Liver (tissue), 3 donors: Measurements from ENCODE around the gene CAMSAP1.

ENCODE experiments used
- ATF3 ChIP-seq: IDR thresholded peaks from 2 replicates; pipeline ENCODE4 v1.6.1; 2016; ENCODE audit warnings: antibody characterized with exemption
- CTCF ChIP-seq: fragments of 150-350 bp; IDR thresholded peaks from 2 replicates; pipeline ENCODE4 v1.5.1; 2017; ENCODE audit warnings: improper control_type of control experiment, low read depth, low read length; ENCODE audit not compliant: missing input control
- FOXA2 ChIP-seq: IDR thresholded peaks from 2 replicates; pipeline ENCODE4 v1.6.1; 2016; ENCODE audit warnings: antibody characterized with exemption
- MAX ChIP-seq: IDR thresholded peaks from 2 replicates; pipeline ENCODE4 v1.6.1; 2016; ENCODE audit warnings: antibody characterized with exemption
- REST ChIP-seq: IDR thresholded peaks from 2 replicates; pipeline ENCODE4 v1.6.1; 2016; ENCODE audit warnings: antibody characterized with exemption, mild to moderate bottlenecking
- SP1 ChIP-seq: IDR thresholded peaks from 2 replicates; pipeline ENCODE4 v1.6.1; 2018; ENCODE audit warnings: antibody characterized with exemption, mild to moderate bottlenecking
- YY1 ChIP-seq: IDR thresholded peaks from 2 replicates; pipeline ENCODE4 v1.6.1; 2016; ENCODE audit warnings: antibody characterized with exemption, mild to moderate bottlenecking
- donor health status: healthy.
- donor health status: healthy.

GRCh38 chr9:135948968-135949367 lies 41.6 kb upstream of the CAMSAP1 start:
- TF ChIP-seq CTCF = no peak
- no peak for TF ChIP-seq SP1
- TF ChIP-seq YY1 = no peak
- no peak for TF ChIP-seq MAX
- TF ChIP-seq ATF3 = no peak
- no peak for TF ChIP-seq FOXA2
- TF ChIP-seq REST = no peak
